ENCODE results near the gene FAM110A. TPM values are rescaled to one million over a fixed set of nuclear protein-coding genes. Genes with fewer than 3 reads are reported as not detected.
A peak's percentile ranks its signal among the peaks of the same experiment; 100 is the strongest.

Gene FAM110A
- total RNA-seq, 2 experiments from 2014 or later = 16.2 to 28.2 TPM

GRCh38 chr20:845941-846893 lies 12.7 kb downstream of the FAM110A start:
- peak overlapping the region; percentile 80 for H3K27ac ChIP-seq (ENCODE audit: low read depth, low read length, poor library complexity, severe bottlenecking)
- peak; percentile 46 for DNase-seq (ENCODE audit: low spot score)
- no peaks in the 10 kb centered on the region for H3K9me2 ChIP-seq (ENCODE audit: insufficient read depth, low read length)
- TF ChIP-seq EZH2phosphoT487 (IDR thresholded peaks at IDR 0.05; ENCODE audit: borderline replicate concordance, low read depth, low read length) = no peak
- TF ChIP-seq, protein P1, sequence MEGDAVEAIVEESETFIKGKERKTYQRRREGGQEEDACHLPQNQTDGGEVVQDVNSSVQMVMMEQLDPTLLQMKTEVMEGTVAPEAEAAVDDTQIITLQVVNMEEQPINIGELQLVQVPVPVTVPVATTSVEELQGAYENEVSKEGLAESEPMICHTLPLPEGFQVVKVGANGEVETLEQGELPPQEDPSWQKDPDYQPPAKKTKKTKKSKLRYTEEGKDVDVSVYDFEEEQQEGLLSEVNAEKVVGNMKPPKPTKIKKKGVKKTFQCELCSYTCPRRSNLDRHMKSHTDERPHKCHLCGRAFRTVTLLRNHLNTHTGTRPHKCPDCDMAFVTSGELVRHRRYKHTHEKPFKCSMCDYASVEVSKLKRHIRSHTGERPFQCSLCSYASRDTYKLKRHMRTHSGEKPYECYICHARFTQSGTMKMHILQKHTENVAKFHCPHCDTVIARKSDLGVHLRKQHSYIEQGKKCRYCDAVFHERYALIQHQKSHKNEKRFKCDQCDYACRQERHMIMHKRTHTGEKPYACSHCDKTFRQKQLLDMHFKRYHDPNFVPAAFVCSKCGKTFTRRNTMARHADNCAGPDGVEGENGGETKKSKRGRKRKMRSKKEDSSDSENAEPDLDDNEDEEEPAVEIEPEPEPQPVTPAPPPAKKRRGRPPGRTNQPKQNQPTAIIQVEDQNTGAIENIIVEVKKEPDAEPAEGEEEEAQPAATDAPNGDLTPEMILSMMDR (conservative IDR thresholded peaks at IDR 0.05; ENCODE audit: low read length) = no peak
- peaks cover 28% of the 10 kb centered on the region; the same call in 1 of the 2 replicates for H3K79me2 ChIP-seq (ENCODE audit: insufficient read depth, low read depth, low read length)
- no peaks in the 10 kb centered on the region for H4K20me1 ChIP-seq (ENCODE audit: insufficient read depth, low read length)
- no peaks in the 10 kb centered on the region for H3K9me3 ChIP-seq (ENCODE audit: low read length)
- intact Hi-C loops (cut with micrococcal nuclease; ENCODE audit: unreplicated experiment) = no loop called here
- H3K4me1 ChIP-seq (ENCODE audit: insufficient read depth, low read length, poor library complexity, severe bottlenecking) = peaks cover 69% of the 10 kb centered on the region
- peaks cover 4% of the 10 kb centered on the region for H3K36me3 ChIP-seq (ENCODE audit: insufficient read depth, low read length)
- H3K4me2 ChIP-seq (ENCODE audit: low read length) = peak overlapping the region; percentile 81
- peak overlapping the region; percentile 77 for H3K4me3 ChIP-seq (ENCODE audit: low read depth, low read length, poor library complexity, severe bottlenecking)
- no TSS peak for BruUV-seq (replicated peaks)
- ChIA-PET CTCF (ENCODE audit: unreplicated experiment) (interaction anchor here (0.9 to 1.6 kb wide), 4 partner anchors 8 to 109 kb away, joined by 4 to 5 read pairs (median 4); partner anchors contain the start of gene FAM110A), POLR2A (interaction anchor here (0.5 to 2.7 kb wide), 7 partner anchors 9 to 655 kb away, joined by 3 to 40 read pairs (median 3); partner anchors contain the start of gene FAM110A)
- H2AFZ ChIP-seq (ENCODE audit: low read length) = no peak overlapping the region; the same call in 1 of the 2 replicates

DNA sequence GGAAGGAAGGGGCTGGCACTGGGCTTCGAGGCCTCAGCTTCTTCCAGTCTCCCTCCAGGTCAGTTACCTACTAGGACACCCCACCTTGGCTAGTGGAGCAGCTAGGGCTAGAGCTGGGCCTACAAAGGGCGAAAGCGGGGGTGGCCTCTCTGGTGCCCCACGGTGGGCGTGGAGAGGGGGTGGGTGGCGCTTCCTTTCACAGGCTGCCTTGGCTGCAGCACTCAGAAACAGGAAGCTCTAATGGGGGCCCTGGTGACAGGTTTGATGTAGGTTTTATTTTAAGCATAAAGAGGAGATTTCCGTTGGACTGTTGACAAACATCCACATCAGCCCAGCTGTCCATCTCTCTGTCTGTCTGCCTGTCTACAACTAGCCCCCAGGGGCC lies 13.4 kb downstream of the FAM110A start:
- Histone ChIP-seq H3K9me3 (ENCODE audit: low read length) (no peaks in the 10 kb centered on the region), H3K4me2 (ENCODE audit: low read length) (peak overlapping the region; percentile 81), H4K20me1 (ENCODE audit: insufficient read depth, low read length) (no peaks in the 10 kb centered on the region), H3K9me2 (ENCODE audit: insufficient read depth, low read length) (no peaks in the 10 kb centered on the region), H3K27ac (ENCODE audit: low read depth, low read length, poor library complexity, severe bottlenecking) (peak overlapping the region; percentile 80), H3K4me3 (ENCODE audit: low read depth, low read length, poor library complexity, severe bottlenecking) (peak overlapping the region; percentile 77), H3K79me2 (ENCODE audit: insufficient read depth, low read depth, low read length) (peaks cover 28% of the 10 kb centered on the region; the same call in 1 of the 2 replicates), H2AFZ (ENCODE audit: low read length) (no peak overlapping the region; the same call in 1 of the 2 replicates), H3K4me1 (ENCODE audit: insufficient read depth, low read length, poor library complexity, severe bottlenecking) (peaks cover 62% of the 10 kb centered on the region), H3K36me3 (ENCODE audit: insufficient read depth, low read length) (peaks cover 4% of the 10 kb centered on the region)
- DNase-seq (ENCODE audit: low spot score) = peak; percentile 88
- intact Hi-C loops (cut with micrococcal nuclease; ENCODE audit: unreplicated experiment) = no loop called here
- TF ChIP-seq, protein P1 (conservative IDR thresholded peaks at IDR 0.05; ENCODE audit: low read length) = no peak
- TF ChIP-seq EZH2phosphoT487 (IDR thresholded peaks at IDR 0.05; ENCODE audit: borderline replicate concordance, low read depth, low read length) = no peak
- BruUV-seq (replicated peaks) = no TSS peak
- ChIA-PET POLR2A (interaction anchor here (0.5 to 2.7 kb wide), 8 partner anchors 8 to 656 kb away, joined by 3 to 40 read pairs (median 3); partner anchors contain the start of gene FAM110A), CTCF (ENCODE audit: unreplicated experiment) (interaction anchor here (0.9 to 1.6 kb wide), 4 partner anchors 9 to 108 kb away, joined by 4 to 5 read pairs (median 4); partner anchors contain the start of gene FAM110A)
